HG02571 (cell line): ENCODE data around the gene BACE2.

Experiments used
- ATAC-seq: cut with Tn5 transposase; IDR thresholded peaks from one replicate; pipeline ENCODE4 v1.9.1; 2021; ENCODE audit warnings: mild to moderate bottlenecking, moderate library complexity; ENCODE audit not compliant: unreplicated experiment

BACE2 gene

GRCh38 chr21:41317063-41317392 is 149.1 kb downstream of the BACE2 start:
- no peak for ATAC-seq

GRCh38 chr21:41317458-41317857 is 149.5 kb downstream of the BACE2 start:
- ATAC-seq, result no peak

GRCh38 chr21:41318218-41318617 is 150.3 kb downstream of the BACE2 start:
- ATAC-seq, result no peak

- no peak for ATAC-seq
These were observed 151.3 kb downstream of the BACE2 start for GRCh38 chr21:41319273-41319672.

- no peak for ATAC-seq
These were observed 153.4 kb downstream of the BACE2 start for GRCh38 chr21:41321211-41321907.

GRCh38 chr21:41321908-41322495 is 154.0 kb downstream of the BACE2 start:
- ATAC-seq, result no peak

GRCh38 chr21:41322496-41323382 is 154.8 kb downstream of the BACE2 start:
- no peak for ATAC-seq

GRCh38 chr21:41325138-41325912 is 157.4 kb downstream of the BACE2 start:
- no peak for ATAC-seq

GRCh38 chr21:41326414-41327080 is 158.6 kb downstream of the BACE2 start:
- ATAC-seq, result no peak

GRCh38 chr21:41327753-41328152 is 159.8 kb downstream of the BACE2 start:
- no peak for ATAC-seq

GRCh38 chr21:41328660-41329607 is 161.0 kb downstream of the BACE2 start:
- ATAC-seq, result no peak
